ENCODE results near the gene CD7.

Gene CD7

GRCh38 chr17:82346342-82347300 is 29.2 kb upstream of the CD7 start:
- peak; percentile 79 for DNase-seq (ENCODE audit: low spot score)

- no peak for DNase-seq (ENCODE audit: low spot score)
Measured at GRCh38 chr17:82345151-82345976, 28.0 kb upstream of the CD7 start.

GRCh38 chr17:82344175-82344907 is 26.9 kb upstream of the CD7 start:
- DNase-seq (ENCODE audit: low spot score), result no peak

DNA sequence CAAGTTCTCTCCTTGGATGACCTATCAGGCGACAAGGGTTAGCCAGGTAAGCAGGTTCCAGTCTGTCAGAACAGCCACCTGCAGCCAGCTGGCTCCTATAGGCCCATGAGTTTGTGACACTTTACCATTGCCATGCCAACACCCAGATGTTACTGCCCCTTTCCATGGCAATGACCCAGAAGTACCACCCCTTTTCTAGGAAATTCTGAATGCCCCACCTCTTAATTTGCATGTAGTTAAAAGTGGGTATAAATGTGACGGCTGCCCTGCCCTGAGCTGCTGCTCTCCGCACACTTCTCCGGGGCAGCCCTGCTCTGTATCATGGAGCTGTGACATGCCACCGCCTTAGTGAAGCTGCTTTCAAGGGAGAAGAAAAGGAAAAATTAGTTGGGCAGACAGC is 26.2 kb upstream of the CD7 start:
- no peak for DNase-seq (ENCODE audit: low spot score)

DNA sequence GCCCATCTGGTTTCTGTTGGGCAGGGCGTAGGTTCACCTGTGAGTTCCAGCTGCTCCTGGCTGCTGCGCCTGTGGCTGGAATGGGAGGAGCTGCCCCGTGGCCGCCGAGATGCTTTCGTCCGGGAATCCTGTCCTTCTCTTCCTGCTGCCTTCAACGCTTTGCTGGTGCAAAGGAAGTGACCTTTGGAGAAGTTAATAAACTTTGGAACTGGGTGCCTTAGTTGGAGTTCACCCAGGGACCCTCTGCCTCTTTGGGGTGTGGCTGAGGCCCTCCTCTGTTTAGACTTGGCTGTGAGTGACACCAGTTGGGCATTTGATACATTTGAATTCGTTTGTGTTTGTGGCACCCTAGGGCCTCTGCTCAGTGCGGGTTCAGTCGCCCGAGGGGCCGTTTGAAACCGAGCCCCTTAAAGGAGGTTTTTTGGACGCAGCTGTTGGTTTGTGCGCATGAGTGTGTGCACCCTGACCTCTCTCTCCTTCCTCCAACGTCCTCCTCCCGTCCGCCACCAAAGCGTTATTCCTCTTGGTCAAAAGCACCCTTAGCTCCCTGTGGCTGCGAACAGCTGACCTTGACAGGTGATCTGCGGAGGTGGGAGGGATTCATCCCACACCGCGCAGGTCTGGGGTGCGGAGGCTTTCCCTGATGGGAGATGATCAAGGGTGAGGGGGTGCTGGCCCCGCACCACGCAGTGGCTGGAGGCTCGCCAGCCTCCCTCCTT is 25.1 kb upstream of the CD7 start:
- DNase-seq (ENCODE audit: low spot score), result no peak

- DNase-seq (ENCODE audit: low spot score), result no peak
Measured at GRCh38 chr17:82339634-82340580, 22.5 kb upstream of the CD7 start.

- no peak for DNase-seq (ENCODE audit: low spot score)
Measured at GRCh38 chr17:82338858-82339633, 21.6 kb upstream of the CD7 start.

- DNase-seq (ENCODE audit: low spot score), result no peak
Measured at GRCh38 chr17:82334622-82335394, 17.4 kb upstream of the CD7 start.

GRCh38 chr17:82334204-82334621 is 16.8 kb upstream of the CD7 start:
- no peak for DNase-seq (ENCODE audit: low spot score)

DNA sequence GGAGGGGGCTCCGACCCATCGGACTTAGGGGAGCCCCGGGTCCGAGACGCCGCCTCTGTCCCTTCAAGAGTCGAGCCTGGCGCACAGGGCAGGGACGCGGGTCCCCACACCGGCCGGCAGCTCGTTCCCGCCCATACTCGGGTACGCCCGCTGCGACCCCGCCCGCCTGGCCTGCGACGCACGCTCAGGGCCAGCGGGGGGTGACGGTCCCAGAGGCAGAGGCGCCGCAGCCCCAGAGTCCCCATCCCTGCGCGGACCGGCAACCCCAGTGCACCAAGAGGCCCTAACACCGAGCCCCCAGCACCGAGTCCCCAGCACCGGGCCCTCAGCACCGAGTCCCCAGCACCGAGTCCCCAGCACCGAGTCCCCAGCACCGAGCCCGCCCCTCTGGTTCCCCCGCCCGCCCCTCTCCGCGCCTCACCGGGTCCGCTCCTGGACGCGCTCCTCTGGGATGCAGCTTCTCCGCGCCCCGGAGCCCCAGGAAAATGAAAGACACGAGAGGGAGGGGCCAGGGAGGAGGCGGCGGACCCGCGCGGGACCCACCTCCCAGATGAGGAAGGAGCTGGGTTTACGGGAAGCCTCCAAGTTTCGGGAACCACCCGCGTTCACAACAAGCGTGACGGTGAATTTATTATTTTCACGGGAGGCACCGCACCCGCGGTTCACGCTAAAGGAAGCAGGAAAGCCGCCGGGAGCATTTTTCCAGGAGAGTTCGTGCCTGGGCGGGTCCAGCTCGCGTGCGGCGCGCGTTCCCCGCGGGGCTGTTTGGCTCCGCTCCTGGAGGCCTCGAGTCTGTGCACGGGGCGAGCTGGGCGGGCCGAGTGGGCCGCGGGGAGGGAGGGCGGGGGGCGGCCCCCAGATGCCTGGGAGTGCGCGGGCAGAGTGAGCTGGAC is 16.1 kb upstream of the CD7 start, which contains the start of gene SECTM1:
TSS of gene SECTM1 (minus strand) at position 488 of the 893 bp plus-strand sequence. CDS start 6,526 bp downstream, outside the sequence.
- no peak for DNase-seq (ENCODE audit: low spot score)

- no peak for DNase-seq (ENCODE audit: low spot score)
Measured at GRCh38 chr17:82332669-82333278, 15.4 kb upstream of the CD7 start.

DNA sequence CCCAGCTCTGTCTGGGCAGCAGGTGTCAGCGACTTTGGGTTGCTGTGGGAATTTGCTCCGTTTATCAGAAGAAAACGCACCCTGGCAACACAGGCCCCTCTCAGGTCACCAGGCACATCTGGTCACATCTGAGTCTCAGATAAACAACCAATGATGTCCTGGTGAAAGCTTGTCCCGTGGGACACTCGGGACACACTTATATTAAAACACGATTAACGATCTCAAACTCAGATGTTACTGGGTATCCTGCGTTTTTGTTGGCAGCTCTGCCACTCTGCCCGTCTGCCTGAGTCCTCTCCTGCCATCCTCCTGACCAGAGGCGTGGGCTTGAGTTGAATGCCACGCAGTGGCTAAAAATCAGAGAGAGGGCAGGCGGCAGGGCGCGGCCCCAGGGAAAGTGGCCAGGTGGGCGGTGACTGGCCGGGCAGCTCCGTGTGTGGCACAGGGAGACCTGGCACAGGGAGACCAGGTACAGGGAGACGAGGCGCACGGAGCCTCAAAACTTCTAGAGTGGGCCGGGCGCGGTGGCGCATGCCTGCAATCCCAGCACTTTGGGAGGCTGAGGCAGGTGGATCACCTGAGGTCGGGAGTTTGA is 14.0 kb upstream of the CD7 start:
- DNase-seq (ENCODE audit: low spot score), result no peak

GRCh38 chr17:82330322-82331239 is 13.2 kb upstream of the CD7 start:
- peak; percentile 73 for DNase-seq (ENCODE audit: low spot score)

GRCh38 chr17:82329683-82330321 is 12.4 kb upstream of the CD7 start:
- DNase-seq (ENCODE audit: low spot score), result no peak

- no peak for DNase-seq (ENCODE audit: low spot score)
Measured at GRCh38 chr17:82328994-82329507, 11.6 kb upstream of the CD7 start.

All from HuH-7 (cell line).